HL-60 (cell line): ENCODE measurements around the gene ASB9.

Experiments
- POLR2AphosphoS5 ChIP-seq: IDR thresholded peaks from 2 replicates; pipeline ENCODE4 v1.6.1; 2012; ENCODE audit warnings: low read depth
- TF ChIP-seq, protein P1 (sequence below): IDR thresholded peaks from one replicate; pipeline ENCODE4 v1.5.1; 2011; ENCODE audit warnings: low read length, control low read depth, inconsistent platforms; ENCODE audit not compliant: insufficient read depth
- TF ChIP-seq, protein P2 (sequence below): IDR thresholded peaks from 2 replicates; pipeline ENCODE4 v1.6.1; 2012; ENCODE audit warnings: low read depth; ENCODE audit not compliant: insufficient replicate concordance

DNA sequence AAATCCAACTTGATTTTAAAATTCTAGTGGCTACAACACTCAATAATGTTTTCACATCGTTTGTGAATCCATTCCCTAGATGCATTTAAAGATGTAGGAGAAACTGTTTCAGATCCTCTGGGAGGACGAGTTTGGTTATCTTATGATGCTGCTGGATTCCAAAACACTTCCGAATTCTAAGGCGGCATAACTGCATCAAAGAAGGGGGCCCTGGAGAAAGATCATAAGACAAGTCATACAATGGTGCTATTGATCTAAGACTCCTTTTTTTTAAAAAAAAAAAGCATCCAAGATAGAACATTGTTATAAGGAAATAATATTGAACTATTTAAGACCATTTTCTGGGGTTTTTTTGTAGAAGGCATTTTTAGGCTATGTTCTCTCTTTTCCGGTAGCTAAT, 25.5 kb downstream of the ASB9 start:
- TF ChIP-seq, protein P1, sequence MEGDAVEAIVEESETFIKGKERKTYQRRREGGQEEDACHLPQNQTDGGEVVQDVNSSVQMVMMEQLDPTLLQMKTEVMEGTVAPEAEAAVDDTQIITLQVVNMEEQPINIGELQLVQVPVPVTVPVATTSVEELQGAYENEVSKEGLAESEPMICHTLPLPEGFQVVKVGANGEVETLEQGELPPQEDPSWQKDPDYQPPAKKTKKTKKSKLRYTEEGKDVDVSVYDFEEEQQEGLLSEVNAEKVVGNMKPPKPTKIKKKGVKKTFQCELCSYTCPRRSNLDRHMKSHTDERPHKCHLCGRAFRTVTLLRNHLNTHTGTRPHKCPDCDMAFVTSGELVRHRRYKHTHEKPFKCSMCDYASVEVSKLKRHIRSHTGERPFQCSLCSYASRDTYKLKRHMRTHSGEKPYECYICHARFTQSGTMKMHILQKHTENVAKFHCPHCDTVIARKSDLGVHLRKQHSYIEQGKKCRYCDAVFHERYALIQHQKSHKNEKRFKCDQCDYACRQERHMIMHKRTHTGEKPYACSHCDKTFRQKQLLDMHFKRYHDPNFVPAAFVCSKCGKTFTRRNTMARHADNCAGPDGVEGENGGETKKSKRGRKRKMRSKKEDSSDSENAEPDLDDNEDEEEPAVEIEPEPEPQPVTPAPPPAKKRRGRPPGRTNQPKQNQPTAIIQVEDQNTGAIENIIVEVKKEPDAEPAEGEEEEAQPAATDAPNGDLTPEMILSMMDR: no peak
- TF ChIP-seq, protein P2, sequence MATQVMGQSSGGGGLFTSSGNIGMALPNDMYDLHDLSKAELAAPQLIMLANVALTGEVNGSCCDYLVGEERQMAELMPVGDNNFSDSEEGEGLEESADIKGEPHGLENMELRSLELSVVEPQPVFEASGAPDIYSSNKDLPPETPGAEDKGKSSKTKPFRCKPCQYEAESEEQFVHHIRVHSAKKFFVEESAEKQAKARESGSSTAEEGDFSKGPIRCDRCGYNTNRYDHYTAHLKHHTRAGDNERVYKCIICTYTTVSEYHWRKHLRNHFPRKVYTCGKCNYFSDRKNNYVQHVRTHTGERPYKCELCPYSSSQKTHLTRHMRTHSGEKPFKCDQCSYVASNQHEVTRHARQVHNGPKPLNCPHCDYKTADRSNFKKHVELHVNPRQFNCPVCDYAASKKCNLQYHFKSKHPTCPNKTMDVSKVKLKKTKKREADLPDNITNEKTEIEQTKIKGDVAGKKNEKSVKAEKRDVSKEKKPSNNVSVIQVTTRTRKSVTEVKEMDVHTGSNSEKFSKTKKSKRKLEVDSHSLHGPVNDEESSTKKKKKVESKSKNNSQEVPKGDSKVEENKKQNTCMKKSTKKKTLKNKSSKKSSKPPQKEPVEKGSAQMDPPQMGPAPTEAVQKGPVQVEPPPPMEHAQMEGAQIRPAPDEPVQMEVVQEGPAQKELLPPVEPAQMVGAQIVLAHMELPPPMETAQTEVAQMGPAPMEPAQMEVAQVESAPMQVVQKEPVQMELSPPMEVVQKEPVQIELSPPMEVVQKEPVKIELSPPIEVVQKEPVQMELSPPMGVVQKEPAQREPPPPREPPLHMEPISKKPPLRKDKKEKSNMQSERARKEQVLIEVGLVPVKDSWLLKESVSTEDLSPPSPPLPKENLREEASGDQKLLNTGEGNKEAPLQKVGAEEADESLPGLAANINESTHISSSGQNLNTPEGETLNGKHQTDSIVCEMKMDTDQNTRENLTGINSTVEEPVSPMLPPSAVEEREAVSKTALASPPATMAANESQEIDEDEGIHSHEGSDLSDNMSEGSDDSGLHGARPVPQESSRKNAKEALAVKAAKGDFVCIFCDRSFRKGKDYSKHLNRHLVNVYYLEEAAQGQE: no peak
- TF ChIP-seq POLR2AphosphoS5: no peak
